GM21529 (cell line): ENCODE data around the gene FGF19.

Experiments
- ATAC-seq: cut with Tn5 transposase; IDR thresholded peaks from one replicate; pipeline ENCODE4 v1.9.1; 2021; ENCODE audit not compliant: unreplicated experiment

The FGF19 gene

GRCh38 chr11:69671734-69672465 lies 31.9 kb downstream of the FGF19 start:
- ATAC-seq: no peak

DNA sequence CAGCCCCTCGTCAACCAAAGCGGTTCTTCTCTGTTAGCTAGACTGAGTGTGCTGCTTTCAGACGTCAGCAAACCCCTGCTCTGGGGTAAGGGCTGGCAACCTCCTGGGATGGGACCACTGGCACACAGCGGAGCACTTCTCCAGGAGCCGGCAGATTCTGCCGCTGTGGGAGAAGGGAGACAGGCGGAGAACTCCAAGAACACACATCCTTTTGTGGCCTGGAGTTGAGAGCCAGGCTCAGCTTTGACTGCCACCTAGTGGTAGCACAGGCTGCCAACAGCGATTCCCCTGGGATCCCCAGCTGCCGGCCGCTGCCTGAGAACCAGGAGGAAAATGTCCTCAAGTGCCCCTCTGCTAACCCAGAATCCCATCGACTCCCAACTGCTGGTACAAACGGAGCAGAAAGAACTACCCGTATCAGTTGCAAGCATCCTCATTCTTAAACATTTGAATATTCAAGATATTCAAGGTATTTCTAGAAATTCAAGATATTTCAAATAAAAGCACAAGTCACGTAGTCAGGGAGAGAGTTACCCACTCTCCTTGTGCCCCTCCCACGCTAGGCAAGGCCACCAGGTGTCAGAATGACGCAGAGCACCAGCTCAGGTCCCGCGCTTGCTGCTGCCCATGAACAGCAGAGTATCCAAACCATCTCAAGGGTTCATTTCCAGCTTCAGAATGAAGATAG lies 33.5 kb downstream of the FGF19 start:
- no peak for ATAC-seq

DNA sequence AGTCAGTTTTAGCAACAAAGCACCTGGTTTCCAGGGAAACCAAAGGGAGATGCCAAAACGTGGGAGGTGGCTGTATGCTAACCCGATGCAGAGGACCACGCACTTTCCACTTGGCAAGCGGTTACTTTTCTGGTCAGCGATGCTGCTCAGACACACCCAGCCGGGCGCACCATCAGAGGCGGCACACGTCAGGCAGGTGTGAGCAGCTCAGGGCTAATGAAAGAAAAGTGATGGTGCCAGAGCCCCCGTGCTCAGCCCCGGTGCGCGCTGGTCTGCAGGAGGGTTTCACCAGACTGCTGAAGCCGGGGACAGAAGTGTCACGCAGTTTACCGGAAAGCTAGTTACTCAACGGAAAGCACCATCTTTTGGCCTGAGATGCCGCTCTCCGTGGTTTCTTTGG lies 34.3 kb downstream of the FGF19 start:
- ATAC-seq: no peak

DNA sequence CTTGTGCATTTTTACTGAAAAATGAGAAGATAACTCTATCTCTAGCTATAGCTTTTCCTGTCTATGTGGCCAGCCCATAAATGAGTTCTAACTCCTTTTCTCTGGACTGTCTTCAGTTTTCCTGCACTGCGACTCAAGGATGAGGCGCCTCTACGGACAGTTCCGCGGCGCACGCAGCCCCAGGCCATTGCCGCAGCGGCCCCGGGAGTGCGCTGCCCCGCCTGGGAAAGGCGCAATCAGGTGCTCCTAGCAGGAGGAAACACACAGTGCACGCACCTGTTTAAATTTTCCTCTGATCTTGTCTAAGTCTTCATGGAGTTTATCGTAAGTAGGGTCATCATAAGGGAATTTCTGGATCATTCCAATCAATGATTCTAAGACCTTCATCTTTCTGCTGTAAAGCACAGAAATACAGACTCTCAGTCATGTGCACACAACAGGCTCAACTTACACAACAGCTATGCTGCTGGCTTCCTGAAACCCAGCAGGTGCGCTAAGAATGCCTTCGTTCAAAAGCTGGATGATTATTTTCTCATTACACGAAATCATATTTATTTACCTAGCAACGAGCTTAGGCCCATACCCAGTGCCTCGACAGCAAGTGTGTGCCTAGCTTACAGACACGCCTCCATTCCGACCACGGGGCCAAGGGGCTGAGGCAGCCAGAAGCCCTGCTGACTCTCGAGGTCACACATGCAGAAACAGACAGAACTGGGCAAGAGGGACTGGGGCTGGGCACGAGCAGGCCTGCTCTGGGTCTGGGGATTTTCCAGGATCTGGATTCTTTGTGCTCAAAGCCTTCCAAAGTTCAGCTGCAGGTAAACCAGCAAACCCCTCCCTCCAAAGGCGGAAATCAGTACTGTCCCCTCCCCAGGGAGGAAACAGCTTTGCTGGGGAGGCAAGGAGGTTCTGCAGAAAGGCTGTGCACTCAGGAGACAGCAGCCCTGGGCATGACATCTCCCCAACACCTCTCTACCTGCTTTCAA lies 35.9 kb downstream of the FGF19 start:
- no peak for ATAC-seq

DNA sequence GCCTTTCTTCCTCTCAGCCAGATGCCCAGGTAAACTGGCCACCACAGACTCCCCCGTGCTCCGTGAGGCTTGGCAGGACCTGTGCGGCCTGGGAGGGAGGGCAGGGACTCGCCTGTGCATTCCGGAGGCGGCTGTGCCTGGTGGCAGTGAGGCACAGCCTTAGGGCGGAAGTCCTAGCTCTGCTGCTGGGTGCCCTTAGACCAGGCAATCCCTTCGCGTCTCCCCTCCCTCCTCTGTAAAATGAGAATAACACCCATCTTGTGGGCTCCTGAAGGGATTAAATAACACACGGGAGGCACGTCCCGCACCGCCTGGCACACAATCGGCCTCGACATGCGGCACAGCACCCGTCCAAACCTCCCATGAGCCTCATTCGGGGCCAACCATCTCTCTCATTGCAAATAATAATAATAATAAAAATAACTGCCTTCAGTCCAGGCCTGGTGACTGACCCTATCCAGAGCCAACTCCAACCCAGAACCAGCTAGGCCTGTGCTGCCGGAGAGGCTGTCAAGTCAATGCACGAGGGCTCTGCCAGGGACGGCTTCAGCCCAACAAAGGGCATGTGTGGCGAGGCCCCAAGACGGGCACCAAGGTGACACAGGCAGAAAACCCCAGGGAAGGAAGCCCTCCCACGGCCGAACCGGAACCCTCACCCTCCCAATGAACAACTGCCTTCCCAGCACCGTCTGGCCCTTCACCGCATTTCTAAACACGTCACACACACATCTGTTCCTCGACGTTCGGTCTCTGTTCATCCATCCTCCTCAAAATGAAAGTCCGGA lies 36.9 kb downstream of the FGF19 start:
- no peak for ATAC-seq

GRCh38 chr11:69666261-69666660 lies 37.6 kb downstream of the FGF19 start:
- ATAC-seq: no peak

DNA sequence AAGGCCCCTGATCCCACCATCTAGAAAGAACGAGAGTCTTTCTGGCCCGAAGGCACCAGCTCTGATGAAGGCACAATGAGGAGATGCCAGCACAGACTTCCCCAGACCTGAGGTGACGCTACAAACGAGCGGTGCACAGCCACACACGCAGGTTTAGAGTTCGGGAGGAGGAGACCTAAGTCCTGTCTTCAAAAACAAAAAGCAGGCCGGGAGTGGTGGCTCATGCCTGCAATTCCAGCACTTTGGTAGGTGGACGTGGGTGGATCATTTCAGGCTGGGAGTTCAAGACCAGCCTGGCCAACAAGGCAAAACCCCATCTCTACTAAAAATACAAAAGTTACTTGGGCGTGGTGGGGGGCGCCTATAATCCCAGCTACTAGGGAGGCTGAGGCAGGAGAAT lies 38.2 kb downstream of the FGF19 start:
- ATAC-seq: no peak

DNA sequence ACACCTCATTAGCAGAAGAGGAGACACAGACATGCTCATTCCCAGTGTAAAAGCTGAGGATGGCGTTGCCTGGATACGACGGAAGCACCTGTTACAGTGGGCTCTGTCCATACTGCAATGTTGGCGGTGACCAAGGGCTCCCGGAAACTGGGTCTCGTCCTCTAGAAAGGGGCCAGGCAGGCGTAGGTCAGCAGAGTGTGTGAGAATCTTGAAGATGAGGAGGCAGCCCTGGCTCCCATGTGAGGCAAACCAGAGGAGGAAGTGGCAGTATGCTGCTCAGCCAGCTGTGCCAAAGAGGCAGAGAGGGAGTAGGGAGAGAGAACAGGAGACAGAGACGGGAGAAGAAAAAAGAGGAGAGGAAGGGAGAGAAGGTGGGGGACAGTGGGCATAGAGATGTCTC lies 38.9 kb downstream of the FGF19 start:
- no peak for ATAC-seq

- no peak for ATAC-seq
Measured at GRCh38 chr11:69664103-69664775, 39.6 kb downstream of the FGF19 start.

GRCh38 chr11:69663326-69663725 lies 40.5 kb downstream of the FGF19 start:
- no peak for ATAC-seq

- no peak for ATAC-seq
Measured at GRCh38 chr11:69662806-69663205, 41.0 kb downstream of the FGF19 start.

GRCh38 chr11:69662021-69662698 lies 41.7 kb downstream of the FGF19 start:
- no peak for ATAC-seq

GRCh38 chr11:69661413-69661715 lies 42.5 kb downstream of the FGF19 start:
- no peak for ATAC-seq

GRCh38 chr11:69660001-69660500 lies 43.8 kb downstream of the FGF19 start:
- no peak for ATAC-seq

DNA sequence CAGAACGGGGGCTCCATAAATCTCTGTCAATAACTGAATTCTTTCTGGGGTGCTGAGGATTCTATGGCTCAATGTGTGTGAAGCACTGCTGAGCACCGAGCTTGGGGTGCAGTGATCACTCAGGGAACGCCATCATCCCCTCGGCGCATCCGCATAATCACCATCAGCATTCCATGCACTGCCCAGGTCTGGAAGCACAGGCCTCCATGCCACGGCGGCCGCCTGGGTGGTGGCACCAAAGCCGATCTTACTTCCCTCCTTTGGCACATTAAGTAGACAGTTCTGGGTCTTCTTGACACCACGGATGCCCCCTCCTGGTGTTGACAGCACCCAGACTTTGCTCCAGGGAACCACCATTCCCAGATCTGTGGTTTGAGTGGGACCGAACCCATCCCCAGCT lies 44.2 kb downstream of the FGF19 start:
- ATAC-seq: no peak

DNA sequence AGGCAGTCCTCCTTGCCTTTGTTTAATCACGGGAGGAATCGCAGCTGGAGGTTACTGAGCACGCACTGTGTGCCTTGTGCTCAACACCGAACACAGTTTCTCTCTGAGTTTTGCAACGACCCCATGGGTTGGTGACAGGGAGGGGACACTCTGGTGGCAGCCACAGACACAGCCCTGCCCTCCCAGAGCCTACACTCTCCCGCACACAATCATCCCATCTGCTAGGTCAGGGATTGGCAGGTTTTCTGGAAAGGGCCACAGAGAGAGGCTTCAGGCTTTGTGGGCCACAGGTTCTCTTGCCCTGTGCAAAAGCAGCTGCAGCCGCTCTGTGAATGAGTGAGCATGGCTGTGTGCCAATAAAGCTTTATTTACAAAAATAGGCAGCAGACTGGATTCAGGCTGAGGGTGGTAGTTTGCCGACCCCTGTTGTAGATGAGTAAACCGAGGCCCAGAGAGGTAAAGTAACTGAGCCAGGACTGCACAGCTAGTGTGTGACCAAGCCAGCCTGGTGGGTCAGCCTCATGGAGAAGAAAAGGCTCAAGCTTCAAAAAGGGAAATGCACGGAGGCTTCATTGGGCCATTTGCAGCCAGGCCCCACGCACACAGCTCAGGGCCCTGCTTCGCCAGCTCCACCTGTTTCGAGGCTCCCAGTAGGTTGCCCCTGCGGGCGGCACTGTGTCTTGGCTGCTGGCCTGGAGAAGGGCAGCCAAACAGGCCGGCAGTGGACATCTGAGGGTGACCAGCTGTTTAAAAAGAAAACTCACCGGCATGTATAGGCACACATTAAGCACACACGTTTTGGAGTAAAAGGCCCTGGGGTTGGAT lies 45.0 kb downstream of the FGF19 start:
- ATAC-seq: no peak

- no peak for ATAC-seq
Measured at GRCh38 chr11:69657911-69658625, 45.8 kb downstream of the FGF19 start.

DNA sequence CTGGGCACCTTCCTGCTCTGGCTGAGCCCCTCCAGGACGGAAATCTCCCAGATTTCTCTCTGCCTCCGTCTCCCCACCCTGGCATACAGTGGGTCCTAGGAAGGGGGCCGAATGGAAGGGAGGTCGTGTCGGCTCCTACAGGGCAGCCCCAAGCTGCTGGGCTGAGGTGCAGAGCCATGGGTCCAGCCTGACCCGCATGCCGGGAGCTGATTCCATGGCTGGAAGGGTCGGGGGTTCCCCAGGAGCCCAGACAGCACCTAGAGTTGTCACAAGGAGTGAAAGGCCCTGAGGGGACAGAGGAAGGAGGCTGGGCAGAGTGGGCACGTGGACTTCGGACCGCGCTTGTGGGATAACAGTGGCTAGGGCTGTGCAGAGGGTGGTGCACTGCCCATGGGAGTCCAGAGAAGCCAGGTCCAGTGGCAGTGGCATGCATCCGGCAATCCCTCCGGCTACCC lies 46.3 kb downstream of the FGF19 start:
- no peak for ATAC-seq
